Germinal center (tissue), 1 donor: ENCODE measurements around the gene MLH1.
"Not testable (repeated sequence)": the region's sequence is repeated elsewhere in the genome, so short reads cannot be mapped to it uniquely, and the experiment has no call there.

Source experiments
- DNase-seq: peaks from one replicate; pipeline ENCODE4 v3.0.0; 2012; ENCODE audit warnings: mixed read lengths, low spot score

MLH1 gene

GRCh38 chr3:36993326-36994283 lies at the start of gene MLH1:
Gene MLH1 (plus strand): TSS chr3:36993518. CDS start chr3:36993548, 30 bp downstream.
- peak; percentile 99 for DNase-seq

DNA sequence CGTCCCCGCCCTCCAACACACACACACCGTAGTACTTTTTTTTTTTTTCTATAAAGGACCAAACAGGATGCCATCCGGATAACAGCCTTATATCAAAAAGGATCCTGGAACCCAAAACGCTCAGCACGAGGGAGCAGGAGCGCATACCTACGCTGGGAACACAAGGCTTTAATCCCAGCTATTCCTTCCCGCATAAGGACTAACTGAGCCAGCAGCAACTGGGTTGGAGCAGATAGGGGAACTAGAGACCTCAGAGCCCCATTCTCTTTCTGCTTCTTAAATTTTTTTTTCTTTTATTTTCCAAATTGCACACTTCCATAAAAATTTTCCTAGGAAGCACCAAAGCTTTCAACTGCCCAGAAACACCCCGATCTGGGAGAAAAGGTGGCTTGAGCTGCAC lies 49.7 kb upstream of the MLH1 start:
- DNase-seq, result no peak

- peak; percentile 73 for DNase-seq
These were observed 49.2 kb upstream of the MLH1 start for GRCh38 chr3:36944012-36944640.

- DNase-seq, result peak; percentile 89
These were observed 48.6 kb upstream of the MLH1 start, which contains the start of gene TRANK1 for GRCh38 chr3:36944641-36945270. Gene TRANK1 (minus strand): TSS chr3:36945054. CDS start chr3:36944809, 245 bp downstream.

DNA sequence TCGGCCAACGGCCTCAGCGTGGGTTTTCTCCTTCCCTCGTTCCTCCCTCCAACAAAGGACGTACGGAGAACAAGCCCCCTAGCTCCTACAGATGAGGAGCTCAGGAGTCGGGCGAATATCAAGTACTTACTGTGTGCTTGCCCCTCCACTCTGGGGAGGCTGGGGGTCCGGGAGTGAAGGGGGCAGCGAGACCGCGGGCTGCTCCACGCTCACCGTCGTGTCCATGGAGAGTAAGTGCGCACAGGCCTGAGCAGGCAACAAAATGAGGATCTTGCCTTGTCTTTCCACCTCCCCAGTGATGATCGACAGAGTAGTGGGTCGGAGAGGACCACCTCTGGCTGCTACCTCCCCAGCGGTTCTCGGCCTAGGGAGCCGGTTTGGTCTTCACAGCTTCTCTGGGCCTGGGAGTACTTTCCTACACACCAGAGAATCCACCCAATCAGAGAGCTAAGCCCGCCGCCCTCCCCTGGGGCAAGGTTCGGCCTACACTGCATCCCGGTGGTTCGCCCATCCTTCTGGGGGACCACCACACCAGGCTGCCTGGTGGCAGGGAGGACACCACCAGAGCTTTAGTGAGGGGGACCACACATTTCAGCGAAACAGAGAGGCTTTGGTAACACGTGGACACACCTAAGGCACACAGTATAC lies 47.9 kb upstream of the MLH1 start:
- DNase-seq, result no peak

- not testable (repeated sequence) for DNase-seq
These were observed 45.5 kb upstream of the MLH1 start for GRCh38 chr3:36947814-36948213.

DNA sequence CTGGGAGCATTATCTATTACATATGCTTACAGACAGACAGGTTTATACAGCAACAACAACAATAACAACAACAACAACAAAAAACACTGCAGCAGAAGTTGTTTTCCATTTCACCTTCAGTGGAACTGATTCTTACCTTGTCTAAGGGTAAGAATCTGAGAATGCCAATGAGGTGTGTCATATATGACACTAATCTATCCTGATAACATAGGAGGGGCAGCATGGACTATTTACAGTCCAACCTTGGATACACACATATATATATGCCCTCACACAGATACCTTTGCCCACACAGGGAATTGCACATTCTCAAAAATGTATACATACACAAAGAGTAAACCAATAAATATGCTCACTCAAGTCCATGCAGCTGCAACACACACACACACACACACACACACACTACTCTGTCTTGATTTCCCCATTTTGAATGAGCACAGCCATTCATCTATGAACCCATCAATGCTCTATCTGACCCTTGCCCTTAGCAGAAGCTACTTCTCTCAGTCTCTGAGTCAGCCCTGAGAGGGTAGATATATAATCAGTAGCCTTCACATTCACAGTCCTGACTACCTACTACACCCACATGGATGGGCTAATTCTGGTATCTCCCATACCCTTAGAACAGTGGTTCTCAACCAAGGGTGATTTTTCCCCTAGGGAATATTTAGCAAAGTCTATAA lies 38.7 kb upstream of the MLH1 start:
- DNase-seq, result no peak

DNA sequence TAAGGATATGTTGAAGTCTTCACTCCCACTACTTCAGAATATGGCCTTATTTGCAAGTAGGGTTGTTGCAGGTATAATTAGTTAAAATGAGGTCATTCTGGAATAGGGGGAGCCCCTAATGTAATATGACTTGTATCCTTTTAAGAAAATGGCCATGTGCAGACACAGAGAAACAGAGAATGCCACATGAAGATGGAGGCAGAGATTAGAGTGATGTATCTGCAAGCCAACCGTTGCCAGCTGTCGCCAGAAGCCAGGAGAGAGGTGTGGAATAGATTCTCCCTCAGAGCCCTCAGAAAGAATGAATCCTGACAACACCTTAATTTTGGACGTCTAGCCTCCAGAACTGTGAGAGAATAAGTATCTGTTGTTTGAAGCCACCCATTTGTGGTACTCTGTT lies 37.2 kb upstream of the MLH1 start:
- DNase-seq, result no peak

DNA sequence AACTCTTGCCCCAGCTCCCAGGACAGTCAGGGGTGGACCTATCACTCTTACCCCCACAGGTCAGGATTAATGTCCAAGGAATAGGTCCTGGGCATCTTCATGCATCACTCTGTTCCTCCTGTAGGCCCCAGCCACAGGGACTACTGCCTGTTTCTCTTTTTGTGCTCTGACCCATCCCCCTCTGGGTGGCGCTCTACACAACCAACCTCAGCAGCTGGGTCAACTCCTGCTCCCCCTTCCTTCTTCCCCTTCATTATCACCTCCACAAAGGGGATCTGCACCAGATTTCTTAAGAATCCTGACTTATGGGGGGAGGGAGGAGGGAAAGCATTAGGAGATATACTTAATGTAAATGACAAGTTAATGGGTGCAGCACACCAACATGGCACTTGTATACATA lies 36.3 kb upstream of the MLH1 start:
- DNase-seq, result no peak

GRCh38 chr3:36957862-36958686 lies 35.2 kb upstream of the MLH1 start:
- no peak for DNase-seq

DNA sequence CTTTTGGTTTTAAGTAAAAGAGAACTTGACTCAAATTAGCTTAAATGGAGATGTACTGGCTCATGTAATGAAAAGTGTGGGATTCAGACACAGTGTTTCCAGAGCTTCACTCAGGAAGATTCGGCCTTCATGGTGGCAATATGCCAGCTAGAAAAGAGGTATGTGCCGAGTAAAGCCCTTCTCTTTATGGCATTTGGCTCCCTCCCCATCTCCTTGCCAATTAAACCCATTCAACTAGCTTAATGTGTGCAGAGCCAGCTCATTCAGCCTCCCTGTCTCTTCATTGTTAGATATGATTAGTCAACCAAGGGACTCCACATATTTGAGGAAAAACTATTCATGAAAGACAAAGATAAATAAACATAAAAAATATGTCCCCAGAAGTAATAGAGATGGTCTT lies 33.5 kb upstream of the MLH1 start:
- no peak for DNase-seq

GRCh38 chr3:36960502-36960901 lies 32.8 kb upstream of the MLH1 start:
- DNase-seq, result no peak

- DNase-seq, result not testable (repeated sequence)
These were observed 30.3 kb upstream of the MLH1 start for GRCh38 chr3:36963008-36963407.

GRCh38 chr3:36964331-36964730 lies 29.0 kb upstream of the MLH1 start:
- DNase-seq, result no peak

DNA sequence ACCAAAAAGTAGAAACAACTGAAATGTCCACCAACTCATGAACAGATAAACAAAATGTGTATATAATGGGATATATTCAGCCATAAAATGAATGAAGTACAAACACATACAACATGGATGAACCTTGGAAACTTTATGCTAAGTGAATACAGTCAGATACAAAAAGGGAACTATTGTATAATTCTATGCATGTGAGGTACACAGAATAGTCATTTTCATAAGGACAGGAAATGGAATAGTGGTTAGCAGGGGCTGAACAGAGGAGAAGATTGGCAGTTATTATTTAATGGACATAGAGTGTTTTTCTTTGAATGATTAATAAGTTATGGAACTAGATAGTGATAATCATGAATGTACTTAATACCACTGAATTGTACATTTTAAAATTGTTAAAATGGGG lies 28.5 kb upstream of the MLH1 start:
- no peak for DNase-seq

- no peak for DNase-seq
These were observed 27.9 kb upstream of the MLH1 start for GRCh38 chr3:36965440-36965839.

DNA sequence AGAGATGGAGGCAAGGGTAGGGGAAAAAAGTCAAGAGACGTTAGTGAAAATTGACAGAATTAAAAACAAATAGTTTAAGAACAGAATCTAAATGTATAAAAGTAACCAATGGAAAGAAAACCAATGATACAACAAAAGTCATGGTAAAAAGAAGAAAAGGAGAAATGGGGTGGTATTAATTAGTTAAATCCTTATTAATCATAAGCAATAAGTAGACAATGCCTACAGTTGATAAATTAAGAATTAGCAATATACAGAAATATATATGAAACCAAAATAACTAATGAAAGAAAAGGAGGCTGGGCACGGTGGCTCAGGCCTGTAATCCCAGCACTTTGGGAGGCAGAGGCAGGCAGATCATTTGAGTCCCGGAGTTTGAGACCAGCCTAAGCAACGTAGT lies 24.2 kb upstream of the MLH1 start:
- no peak for DNase-seq

GRCh38 chr3:36969540-36970432 lies 23.5 kb upstream of the MLH1 start:
- DNase-seq, result peak; percentile 65

DNA sequence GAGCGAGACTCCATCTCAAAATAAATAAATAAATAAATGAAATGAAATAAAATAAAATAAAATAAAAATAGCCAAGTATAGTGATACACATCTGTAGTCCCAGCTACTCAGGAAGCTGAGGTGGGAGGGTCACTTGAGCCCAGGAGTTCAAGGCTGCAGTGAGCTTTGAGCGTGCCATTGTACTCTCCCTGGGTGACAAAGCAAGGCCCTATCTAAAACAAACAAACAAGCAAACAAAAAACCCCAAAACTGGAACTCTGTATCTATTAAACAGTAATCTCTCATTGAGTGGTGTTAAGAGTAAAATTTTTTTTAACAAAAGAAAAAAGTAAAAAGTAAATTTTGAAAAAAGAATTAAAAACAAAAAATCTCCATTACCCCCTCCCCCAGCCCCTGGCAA lies 21.2 kb upstream of the MLH1 start:
- no peak for DNase-seq

DNA sequence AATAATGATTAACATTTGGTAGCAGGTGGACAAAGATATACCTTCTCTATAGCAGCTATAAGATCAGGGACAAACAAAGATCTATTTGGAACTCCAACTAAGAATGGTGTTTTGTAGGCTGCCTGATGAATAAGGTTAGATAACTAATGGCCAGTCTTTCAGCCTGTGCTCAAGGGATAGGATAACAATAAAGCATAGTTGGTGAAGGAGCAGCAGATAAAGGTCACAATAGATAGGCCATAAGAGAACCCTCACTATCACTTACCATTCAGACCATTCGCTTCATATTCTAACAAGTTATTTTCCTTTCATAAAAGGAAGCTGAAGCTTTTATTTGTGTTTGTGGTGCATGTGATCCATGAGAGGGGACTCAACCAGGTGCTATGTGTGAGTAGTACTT lies 20.2 kb upstream of the MLH1 start:
- DNase-seq, result no peak
